HL-60/S4 treated with phorbol 12-myristate 13-acetate at 8.2 ng/mL for 4 days and 3 days (cell line): ENCODE measurements around the gene MLST8.

Experiments used
- in situ Hi-C: fragments of 300-500 bp; cut with MboI; formaldehyde crosslinking; loops from 2 replicates; pipeline ENCODE4 v1.15.0; 2022; ENCODE audit warnings: low sequenced_read_pairs

MLST8 gene

DNA sequence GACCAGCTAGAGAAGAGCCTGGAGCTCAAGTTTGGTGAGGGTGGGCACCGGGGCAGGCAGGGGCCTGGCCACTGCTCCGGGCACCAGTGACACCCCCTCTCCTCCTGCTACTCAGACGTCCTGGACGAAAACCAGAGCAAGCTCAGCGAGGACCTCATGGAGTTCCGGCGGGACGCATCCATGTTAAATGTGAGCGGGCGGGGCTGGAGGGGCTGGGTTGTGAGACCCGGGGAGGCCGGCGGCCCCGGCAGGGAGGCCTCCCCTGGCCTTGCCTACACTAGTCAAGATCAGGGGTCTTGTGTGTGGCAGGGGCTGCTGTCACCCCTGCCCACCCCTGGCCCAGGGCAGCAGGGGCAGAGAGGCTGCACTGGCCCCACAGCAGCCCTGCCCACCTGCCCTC lies 31.9 kb upstream of the MLST8 start:
- in situ Hi-C loops: no loop called here

DNA sequence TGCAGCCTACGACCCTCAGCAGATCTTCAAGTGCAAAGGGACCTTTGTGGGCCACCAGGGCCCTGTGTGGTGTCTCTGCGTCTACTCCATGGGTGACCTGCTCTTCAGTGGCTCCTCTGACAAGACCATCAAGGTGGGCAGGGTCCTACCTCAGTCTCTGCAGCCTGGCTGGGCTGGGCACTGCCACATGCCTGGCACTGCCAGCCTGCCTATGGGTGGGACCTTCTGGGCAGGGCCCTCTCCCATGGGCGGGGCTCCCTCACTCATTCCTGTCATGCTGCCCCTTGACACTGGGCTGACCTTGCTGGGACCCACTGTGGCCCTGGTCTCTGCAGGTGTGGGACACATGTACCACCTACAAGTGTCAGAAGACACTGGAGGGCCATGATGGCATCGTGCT lies 31.3 kb upstream of the MLST8 start:
- in situ Hi-C loops: no loop called here

DNA sequence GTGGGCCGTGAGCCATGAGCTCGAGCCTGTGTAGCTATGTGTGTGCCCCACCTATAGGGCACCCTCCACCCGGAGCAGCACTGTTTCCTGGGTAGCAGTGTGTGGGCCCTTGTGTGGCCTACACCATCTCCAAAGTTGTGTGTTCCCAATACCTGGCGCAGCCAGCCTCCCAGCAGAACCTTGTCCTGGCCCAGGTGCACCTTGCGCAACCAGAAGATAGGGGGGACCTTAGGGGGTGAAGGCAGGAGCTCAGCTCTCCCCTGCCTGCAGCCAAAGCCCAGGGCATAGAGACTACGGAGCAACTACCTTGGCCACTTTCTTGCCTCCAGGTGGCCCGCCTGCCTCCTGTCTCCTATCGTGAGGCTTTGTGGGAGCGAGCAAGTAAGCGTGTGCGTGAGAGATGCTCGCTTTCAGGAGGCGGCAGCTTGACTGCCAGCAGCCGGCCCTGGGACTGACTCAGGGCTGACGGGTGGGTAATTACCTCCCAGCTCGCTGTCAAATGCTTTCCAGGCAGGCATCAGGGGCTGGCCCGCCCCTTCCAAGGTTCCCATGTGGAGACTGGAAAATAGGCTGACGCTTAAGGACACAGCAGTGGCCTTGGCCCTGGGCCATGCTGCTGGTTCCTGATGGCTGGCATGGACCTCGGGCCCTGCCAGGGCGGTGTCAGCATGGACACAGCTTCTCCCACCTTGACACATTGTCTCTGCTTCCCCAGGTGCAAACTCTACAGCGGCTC lies 30.7 kb upstream of the MLST8 start:
- in situ Hi-C loops: no loop called here

DNA sequence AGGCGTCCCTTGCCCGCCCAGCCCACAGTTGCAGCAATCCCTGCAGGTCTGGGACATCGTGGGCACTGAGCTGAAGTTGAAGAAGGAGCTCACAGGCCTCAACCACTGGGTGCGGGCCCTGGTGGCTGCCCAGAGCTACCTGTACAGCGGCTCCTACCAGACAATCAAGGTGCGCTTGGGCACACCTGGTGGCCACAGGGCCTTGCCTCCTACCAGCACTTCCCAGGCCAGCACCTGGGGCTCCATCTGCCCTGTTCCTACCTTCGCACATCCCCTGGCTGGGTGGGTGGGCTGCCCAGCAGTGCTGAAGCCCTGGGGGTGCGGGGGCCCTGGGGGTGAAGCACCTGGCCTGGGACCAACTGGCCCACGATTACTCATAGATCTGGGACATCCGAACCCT lies 29.8 kb upstream of the MLST8 start:
- in situ Hi-C loops: no loop called here

GRCh38 chr16:2176047-2176446 lies 29.2 kb upstream of the MLST8 start:
- in situ Hi-C loops: no loop called here

- in situ Hi-C loops: no loop called here
These were observed 28.2 kb upstream of the MLST8 start for GRCh38 chr16:2177101-2177500.

DNA sequence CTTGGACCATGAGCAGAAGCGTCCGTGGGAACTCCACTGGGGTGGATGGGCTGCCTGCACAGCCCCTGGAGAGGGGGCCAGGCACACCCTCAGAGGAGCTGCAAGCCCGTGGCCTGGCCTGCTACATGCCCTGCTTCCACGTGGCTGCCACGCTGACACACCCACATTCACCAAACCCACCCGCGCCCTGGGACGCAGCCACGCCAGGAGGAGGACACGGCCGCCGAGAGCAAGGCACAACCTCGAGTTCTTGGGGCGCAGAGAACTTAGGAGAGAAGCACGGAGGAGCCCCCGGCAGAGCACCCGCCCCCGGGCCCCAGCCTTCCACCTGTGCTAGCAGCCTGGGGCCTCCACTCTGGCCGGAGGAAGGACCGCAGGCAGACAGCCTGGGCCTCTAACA lies 27.7 kb upstream of the MLST8 start:
- in situ Hi-C loops: no loop called here

- in situ Hi-C loops: no loop called here
These were observed 26.7 kb upstream of the MLST8 start for GRCh38 chr16:2178321-2179106.

DNA sequence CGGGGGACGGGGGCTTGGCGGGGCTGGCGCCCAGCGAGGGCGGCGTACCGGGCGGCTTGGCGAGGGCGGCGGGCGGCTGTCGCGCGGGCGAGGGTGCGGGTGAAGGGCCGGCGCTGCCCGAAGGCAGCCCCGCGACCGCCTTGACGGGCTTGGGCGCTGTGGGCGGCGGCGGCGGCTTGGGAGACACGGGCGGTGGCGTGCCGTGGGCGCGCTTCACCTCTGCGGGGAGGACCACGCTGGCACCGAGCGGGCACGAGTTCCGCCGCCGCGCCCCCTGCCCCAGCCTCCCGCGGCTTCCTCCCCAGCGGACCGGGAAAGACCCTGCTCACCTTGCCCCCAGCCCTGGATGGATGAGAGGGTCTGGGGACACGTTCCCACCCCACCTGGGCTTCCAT lies 26.1 kb upstream of the MLST8 start:
- in situ Hi-C loops: no loop called here

GRCh38 chr16:2179576-2179975 lies 25.7 kb upstream of the MLST8 start:
- in situ Hi-C loops: no loop called here

- in situ Hi-C loops: no loop called here
These were observed 24.8 kb upstream of the MLST8 start for GRCh38 chr16:2180461-2180860.

GRCh38 chr16:2180962-2181923 lies 24.0 kb upstream of the MLST8 start:
- in situ Hi-C loops: no loop called here

DNA sequence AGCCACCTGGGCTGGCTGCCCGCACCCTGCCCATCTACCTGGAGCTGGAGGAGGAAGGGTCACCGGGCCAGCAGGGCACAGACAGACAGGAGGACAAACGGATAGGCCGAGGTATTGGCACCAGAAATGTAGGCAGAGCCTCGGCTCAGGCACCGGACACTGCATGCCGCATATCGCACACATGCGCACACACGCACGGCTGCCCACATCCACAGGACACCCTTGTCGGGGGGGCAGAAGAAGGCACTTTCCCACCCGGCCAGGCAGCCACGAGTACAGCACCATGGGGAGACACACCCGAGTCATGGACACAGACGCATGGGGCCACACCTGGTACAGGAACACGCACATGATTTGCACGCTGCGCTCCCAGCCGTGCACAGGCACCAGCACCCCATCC lies 23.3 kb upstream of the MLST8 start:
- in situ Hi-C loops: no loop called here

- in situ Hi-C loops: no loop called here
These were observed 21.6 kb upstream of the MLST8 start for GRCh38 chr16:2183671-2184070.

- in situ Hi-C loops: no loop called here
These were observed 20.9 kb upstream of the MLST8 start for GRCh38 chr16:2184346-2184745.

- in situ Hi-C loops: no loop called here
These were observed 20.3 kb upstream of the MLST8 start for GRCh38 chr16:2184962-2185361.

- in situ Hi-C loops: no loop called here
These were observed 19.2 kb upstream of the MLST8 start for GRCh38 chr16:2186064-2186463.

DNA sequence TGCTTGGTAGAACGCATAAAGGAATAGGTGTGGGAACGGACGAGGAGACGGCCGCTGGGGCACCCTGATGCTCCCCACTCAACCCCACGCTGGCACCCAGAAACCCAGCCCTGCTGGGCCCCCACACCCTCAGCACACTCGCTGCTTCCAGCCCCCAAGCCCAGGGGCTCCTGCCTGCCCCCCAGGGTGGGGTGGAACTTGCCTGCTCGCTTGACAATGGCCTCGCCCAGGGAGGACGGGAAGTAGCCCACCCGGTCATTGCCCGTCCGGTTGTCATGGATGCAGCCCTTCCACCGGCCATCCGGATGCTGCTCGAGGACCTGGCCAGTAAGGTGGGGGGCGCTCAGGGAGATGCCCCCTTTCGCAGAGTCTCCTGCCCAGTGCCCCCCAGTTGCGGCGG lies 18.7 kb upstream of the MLST8 start:
- in situ Hi-C loops: no loop called here

DNA sequence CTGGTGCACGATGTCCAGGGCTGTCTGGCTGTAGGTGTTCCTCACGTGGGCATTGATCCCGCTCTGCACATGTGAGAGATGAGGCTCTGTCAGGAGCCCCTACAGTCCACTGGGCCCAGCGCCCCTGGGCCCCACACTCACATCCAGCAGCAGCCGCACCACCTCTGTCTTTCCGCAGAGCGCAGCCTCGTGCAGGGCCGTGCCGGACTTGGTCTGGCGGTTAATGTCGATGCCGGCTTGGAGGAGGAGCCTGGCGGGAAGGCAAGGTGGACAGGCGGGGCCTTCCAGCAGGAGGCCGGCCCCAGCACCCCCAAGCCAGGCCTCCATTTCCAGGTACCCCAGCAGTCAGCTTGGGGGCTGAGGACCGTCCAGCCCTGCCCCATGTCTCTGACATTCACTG lies 18.0 kb upstream of the MLST8 start:
- in situ Hi-C loops: no loop called here

- in situ Hi-C loops: no loop called here
These were observed 16.9 kb upstream of the MLST8 start for GRCh38 chr16:2188395-2188794.

DNA sequence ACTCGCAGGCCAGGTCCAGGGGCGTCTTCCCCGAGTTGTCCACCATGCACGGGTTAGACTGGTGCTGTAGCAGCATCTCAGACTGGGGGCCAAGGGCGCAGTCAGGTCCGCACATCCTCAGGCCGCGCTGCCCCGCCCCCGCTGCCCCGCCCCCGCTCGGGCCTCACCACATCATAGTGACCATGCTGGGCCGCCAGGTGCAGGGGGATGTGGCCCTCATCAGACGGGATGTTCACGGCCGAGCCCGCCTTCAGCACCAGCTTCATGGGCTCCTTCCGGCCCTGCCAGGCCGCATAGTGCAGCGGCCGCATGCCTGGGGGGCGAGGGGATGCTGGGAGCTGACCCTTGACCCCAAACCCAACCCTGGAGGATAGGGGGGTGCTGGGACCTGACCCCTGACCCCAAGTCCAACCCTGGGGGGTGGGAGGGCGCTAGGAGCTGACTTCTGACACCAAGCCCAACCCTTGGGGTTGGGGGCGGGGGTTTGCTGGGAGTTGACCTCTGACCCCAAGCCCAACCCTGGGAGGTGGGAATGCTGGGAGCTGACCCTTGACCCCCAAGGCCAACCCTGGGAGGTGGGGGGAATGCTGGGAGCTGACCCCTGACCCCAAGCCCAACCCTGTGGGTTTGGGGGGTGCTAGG lies 15.9 kb upstream of the MLST8 start:
- in situ Hi-C loops: no loop called here
